ENCODE measurements around the gene SNX27. TPM values are rescaled to one million over a fixed set of nuclear protein-coding genes. Genes with fewer than 3 reads are reported as not detected.
A peak's percentile ranks its signal among the peaks of the same experiment; 100 is the strongest.

SNX27 gene
- total and polyA plus RNA-seq, 2 experiments from 2014 or later, result 40.6 to 59.7 TPM

DNA sequence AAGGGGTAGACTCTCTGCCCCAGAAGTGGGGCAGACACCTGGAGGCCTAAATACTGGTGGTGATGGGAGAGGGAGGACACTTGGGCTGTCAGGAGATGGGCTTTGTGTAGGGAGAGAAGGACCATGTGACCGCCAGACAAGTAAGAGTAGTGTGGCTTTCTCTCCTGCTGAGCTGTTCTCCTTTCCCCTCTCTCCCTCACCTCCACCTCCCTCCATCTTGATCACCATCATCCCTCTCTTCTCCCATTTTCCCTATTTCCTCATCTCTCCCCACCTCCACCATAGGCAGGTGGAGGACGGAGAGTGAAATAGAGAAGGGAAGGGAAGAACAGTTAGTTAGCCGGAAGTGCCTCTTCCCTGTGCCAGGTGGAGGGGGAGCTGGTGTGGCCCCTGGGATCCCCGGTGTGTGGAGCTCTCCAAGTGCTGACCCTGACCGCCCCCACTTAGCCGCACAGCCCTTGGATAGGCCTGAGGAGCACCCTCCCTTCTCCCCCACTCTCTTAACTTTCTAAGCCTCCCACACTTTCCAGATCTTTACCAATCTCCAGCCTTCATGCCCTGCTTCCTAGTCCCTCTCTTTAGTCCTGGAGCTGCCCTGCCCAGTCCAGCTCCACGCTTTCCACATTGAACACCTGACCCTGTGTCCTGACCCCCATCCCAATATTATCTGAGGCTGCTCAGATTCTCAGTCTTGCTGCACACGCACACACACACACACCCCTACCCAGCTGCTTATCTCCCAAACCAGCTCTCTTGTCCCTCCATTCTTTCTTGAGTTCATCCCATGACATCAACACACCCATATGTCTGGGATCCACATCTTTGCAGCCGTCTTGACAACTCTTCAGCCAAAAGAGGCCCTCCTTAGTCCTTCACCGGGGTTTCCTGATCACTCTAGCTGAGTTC lies 103.2 kb downstream of the SNX27 start:
- Histone ChIP-seq H3F3A (replicated peaks; ENCODE audit: low read depth) (no peaks in the 10 kb centered on the region), H3K27me3 (ENCODE audit: insufficient read depth) (peaks cover 29% of the 10 kb centered on the region), H3K36me3 (ENCODE audit: insufficient read depth) (no peaks in the 10 kb centered on the region), H3K4me1 (ENCODE audit: insufficient read depth) (peaks cover 16% of the 10 kb centered on the region), H3K9me2 (ENCODE audit: insufficient read depth) (no peaks in the 10 kb centered on the region), H3K79me2 (replicated peaks; ENCODE audit: insufficient read depth) (no peaks in the 10 kb centered on the region), H2AFZ (no peak overlapping the region; the same call in 1 of the 2 replicates), H3K4me3 (no peak overlapping the region), H4K20me1 (replicated peaks; ENCODE audit: insufficient read depth) (no peaks in the 10 kb centered on the region), H3K4me2 (peak overlapping the region; percentile 81), H3K27ac (ENCODE audit: low read depth) (no peak overlapping the region)
- DNase-seq (ENCODE audit: low spot score), result peak; percentile 51
- H3K4me3 Mint-ChIP-seq, result peak overlapping the region; percentile 7; the same call in 1 of the 3 replicates
- no peaks in the 10 kb centered on the region for H3K36me3 Mint-ChIP-seq (ENCODE audit: low read depth)
- peak; percentile 37 for ATAC-seq
- H3K27me3 Mint-ChIP-seq (ENCODE audit: insufficient read depth, low read depth, poor library complexity), result peaks cover 22% of the 10 kb centered on the region
- H3K4me1 Mint-ChIP-seq, result peaks cover 31% of the 10 kb centered on the region
- no peak overlapping the region for H3K27ac Mint-ChIP-seq
- TF ChIP-seq ETS1 (IDR thresholded peaks at IDR 0.05) (no peak), CREB1 (CRISPR knock-in tag; IDR thresholded peaks at IDR 0.05; ENCODE audit: low read depth) (no peak), POLR2AphosphoS5 (IDR thresholded peaks at IDR 0.05; ENCODE audit: low read depth) (no peak), EZH2 (IDR thresholded peaks at IDR 0.05; ENCODE audit: low read depth, unreplicated experiment) (no peak), JUNB (IDR thresholded peaks at IDR 0.05; ENCODE audit: unreplicated experiment) (no peak), EZH2phosphoT487 (IDR thresholded peaks at IDR 0.05; ENCODE audit: unreplicated experiment) (no peak), STAT1 (IDR thresholded peaks at IDR 0.05; ENCODE audit: unreplicated experiment) (no peak), ZNF462 (CRISPR knock-in tag; IDR thresholded peaks at IDR 0.05) (no peak)
- TF ChIP-seq, protein P1, sequence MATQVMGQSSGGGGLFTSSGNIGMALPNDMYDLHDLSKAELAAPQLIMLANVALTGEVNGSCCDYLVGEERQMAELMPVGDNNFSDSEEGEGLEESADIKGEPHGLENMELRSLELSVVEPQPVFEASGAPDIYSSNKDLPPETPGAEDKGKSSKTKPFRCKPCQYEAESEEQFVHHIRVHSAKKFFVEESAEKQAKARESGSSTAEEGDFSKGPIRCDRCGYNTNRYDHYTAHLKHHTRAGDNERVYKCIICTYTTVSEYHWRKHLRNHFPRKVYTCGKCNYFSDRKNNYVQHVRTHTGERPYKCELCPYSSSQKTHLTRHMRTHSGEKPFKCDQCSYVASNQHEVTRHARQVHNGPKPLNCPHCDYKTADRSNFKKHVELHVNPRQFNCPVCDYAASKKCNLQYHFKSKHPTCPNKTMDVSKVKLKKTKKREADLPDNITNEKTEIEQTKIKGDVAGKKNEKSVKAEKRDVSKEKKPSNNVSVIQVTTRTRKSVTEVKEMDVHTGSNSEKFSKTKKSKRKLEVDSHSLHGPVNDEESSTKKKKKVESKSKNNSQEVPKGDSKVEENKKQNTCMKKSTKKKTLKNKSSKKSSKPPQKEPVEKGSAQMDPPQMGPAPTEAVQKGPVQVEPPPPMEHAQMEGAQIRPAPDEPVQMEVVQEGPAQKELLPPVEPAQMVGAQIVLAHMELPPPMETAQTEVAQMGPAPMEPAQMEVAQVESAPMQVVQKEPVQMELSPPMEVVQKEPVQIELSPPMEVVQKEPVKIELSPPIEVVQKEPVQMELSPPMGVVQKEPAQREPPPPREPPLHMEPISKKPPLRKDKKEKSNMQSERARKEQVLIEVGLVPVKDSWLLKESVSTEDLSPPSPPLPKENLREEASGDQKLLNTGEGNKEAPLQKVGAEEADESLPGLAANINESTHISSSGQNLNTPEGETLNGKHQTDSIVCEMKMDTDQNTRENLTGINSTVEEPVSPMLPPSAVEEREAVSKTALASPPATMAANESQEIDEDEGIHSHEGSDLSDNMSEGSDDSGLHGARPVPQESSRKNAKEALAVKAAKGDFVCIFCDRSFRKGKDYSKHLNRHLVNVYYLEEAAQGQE (IDR thresholded peaks at IDR 0.05; ENCODE audit: unreplicated experiment), result peak; percentile 72
- H3K9me3 Mint-ChIP-seq, result no peaks in the 10 kb centered on the region
